ENCODE results near the gene ISOC1. TPM values are rescaled to one million over a fixed set of nuclear protein-coding genes. Genes with fewer than 3 reads are reported as not detected.

The ISOC1 gene
- total RNA-seq, 1 donor from 2014 or later: 19.1 TPM

DNA sequence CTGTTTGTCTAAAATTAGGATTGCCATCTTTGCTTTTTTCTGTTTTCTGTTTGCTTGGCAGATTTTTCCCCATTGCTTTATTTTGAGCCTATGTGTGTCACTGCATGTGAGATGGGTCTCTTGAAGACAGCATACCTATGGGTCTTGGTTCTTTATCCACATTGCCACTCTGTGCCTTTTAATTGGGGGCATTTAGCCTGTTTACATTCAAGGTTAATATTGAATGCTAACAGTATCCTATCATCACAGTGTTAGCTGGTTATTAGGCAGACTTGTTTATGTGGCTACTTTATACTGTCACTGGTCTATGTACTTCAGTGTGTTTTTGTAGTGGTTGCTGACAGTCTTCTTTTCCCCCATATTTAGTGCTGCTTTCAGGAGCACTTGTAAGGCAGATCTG lies 67.3 kb downstream of the ISOC1 start:
- no peak for DNase-seq
- Histone ChIP-seq H3K9me3 (peaks cover 6% of the 10 kb centered on the region), H3K27me3 (ENCODE audit: low read depth) (no peaks in the 10 kb centered on the region), H3K4me3 (no peak overlapping the region), H3K4me1 (no peaks in the 10 kb centered on the region), H3K27ac (no peak overlapping the region), H3K36me3 (no peaks in the 10 kb centered on the region)
- intact Hi-C loops (cut with DNase I): no loop called here
- no peak for ATAC-seq
- TF ChIP-seq, protein P1, sequence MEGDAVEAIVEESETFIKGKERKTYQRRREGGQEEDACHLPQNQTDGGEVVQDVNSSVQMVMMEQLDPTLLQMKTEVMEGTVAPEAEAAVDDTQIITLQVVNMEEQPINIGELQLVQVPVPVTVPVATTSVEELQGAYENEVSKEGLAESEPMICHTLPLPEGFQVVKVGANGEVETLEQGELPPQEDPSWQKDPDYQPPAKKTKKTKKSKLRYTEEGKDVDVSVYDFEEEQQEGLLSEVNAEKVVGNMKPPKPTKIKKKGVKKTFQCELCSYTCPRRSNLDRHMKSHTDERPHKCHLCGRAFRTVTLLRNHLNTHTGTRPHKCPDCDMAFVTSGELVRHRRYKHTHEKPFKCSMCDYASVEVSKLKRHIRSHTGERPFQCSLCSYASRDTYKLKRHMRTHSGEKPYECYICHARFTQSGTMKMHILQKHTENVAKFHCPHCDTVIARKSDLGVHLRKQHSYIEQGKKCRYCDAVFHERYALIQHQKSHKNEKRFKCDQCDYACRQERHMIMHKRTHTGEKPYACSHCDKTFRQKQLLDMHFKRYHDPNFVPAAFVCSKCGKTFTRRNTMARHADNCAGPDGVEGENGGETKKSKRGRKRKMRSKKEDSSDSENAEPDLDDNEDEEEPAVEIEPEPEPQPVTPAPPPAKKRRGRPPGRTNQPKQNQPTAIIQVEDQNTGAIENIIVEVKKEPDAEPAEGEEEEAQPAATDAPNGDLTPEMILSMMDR (IDR thresholded peaks at IDR 0.05): no peak

Small RNAs within 50 kb of the gene (microRNA-seq; reads per million reads assigned to microRNA genes)
- gene MIR4633 (ENCODE audit: borderline number of aligned reads): not detected

Other genes starting within 250 kb of the ISOC1 start
- gene SLC27A6, start 129.3 kb upstream of the ISOC1 start, total RNA-seq: 0.15 TPM

All from lower lobe of right lung (tissue), 2 donors.